SK-N-SH (cell line): ENCODE measurements around the gene MOK. TPM values are rescaled to one million over a fixed set of nuclear protein-coding genes. Genes with fewer than 3 reads are reported as not detected.
"Not testable (repeated sequence)": the region's sequence is repeated elsewhere in the genome, so short reads cannot be mapped to it uniquely, and the experiment has no call there.

Experiments
- CTCF ChIA-PET: fragments of 300-600, 350-600 bp; formaldehyde crosslinking; extraction: SDS; loops from one replicate; lab custom pipeline; 2021; lab: Yijun Ruan, JAX
- POLR2A ChIA-PET: fragments of 350-600 bp; sonication (Branson Sonifier 250); formaldehyde crosslinking; extraction: SDS; loops from one replicate; lab custom pipeline; 2020; ENCODE audit warnings: antibody characterized with exemption, inconsistent platforms; lab: Yijun Ruan, JAX
- DNase-seq: peaks from one replicate; pipeline ENCODE4 v3.0.0; 2012
- H2AFZ ChIP-seq: fragments of 200-600 bp; sonication (generic); 2 replicates; pipeline ENCODE4 v1.8.1; 2016; ENCODE audit warnings: antibody characterized with exemption, mild to moderate bottlenecking, low read depth
- H3F3A ChIP-seq: fragments of 200-600 bp; sonication (generic); replicated peaks from 2 replicates; pipeline ENCODE3; 2016; ENCODE audit warnings: antibody characterized with exemption, mild to moderate bottlenecking; ENCODE audit not compliant: insufficient read depth
- H3K27ac ChIP-seq, 2 experiments: fragments of 200-500 bp in 1 of 2; fragments of 200-600 bp in 1 of 2; sonication (Bioruptor generic) in 1 of 2; sonication (generic), shearing (Covaris generic) in 1 of 2; 2 replicates each; pipeline versions ENCODE4 v1.5.1 to v1.6.1; 2014 to 2016; ENCODE audit warnings: low read depth in 2 of 2, inconsistent platforms in 1 of 2, low read length in 1 of 2, mild to moderate bottlenecking in 1 of 2, mixed read lengths in 1 of 2
- H3K27me3 ChIP-seq: fragments of 200-600 bp; sonication (generic), shearing (Covaris generic); 2 replicates; pipeline ENCODE4 v1.6.1; 2016; ENCODE audit warnings: mixed run types; ENCODE audit not compliant: insufficient read depth
- H3K36me3 ChIP-seq, 2 experiments: fragments of 200-500 bp in 1 of 2; fragments of 200-600 bp in 1 of 2; sonication (Bioruptor generic) in 1 of 2; sonication (generic) in 1 of 2; replicated peaks in 1 of 2; 2 replicates each; pipeline versions ENCODE3 to v1.5.1; 2014 to 2016; ENCODE audit warnings: low read length in 1 of 2, mild to moderate bottlenecking in 1 of 2; ENCODE audit not compliant: insufficient read depth in 2 of 2, control insufficient read depth in 1 of 2
- H3K4me1 ChIP-seq, 2 experiments: fragments of 200-500 bp in 1 of 2; fragments of 200-600 bp in 1 of 2; sonication (Bioruptor generic) in 1 of 2; sonication (generic), shearing (Covaris generic) in 1 of 2; 2 replicates each; pipeline versions ENCODE4 v1.5.1 to v1.6.1; 2014 to 2016; ENCODE audit warnings: low read depth in 1 of 2, low read length in 1 of 2, mixed run types in 1 of 2; ENCODE audit not compliant: insufficient read depth in 2 of 2, control insufficient read depth in 1 of 2
- H3K4me2 ChIP-seq: fragments of 200-600 bp; sonication (generic), shearing (Covaris generic); 2 replicates; pipeline ENCODE4 v1.6.1; 2017; ENCODE audit warnings: mixed run types
- H3K4me3 ChIP-seq, 2 experiments: fragments of 200-500 bp in 1 of 2; fragments of 200-600 bp in 1 of 2; sonication (Bioruptor generic) in 1 of 2; sonication (generic), shearing (Covaris generic) in 1 of 2; 2 replicates each; pipeline versions ENCODE4 v1.5.1 to v1.8.1; 2014 to 2016; ENCODE audit warnings: low read depth in 2 of 2, inconsistent platforms in 1 of 2, low read length in 1 of 2, mild to moderate bottlenecking in 1 of 2, mixed read lengths in 1 of 2, moderate library complexity in 1 of 2
- H3K79me2 ChIP-seq: fragments of 200-600 bp; sonication (generic); 2 replicates; pipeline ENCODE4 v1.8.1; 2017; ENCODE audit warnings: mild to moderate bottlenecking; ENCODE audit not compliant: insufficient read depth
- H3K9ac ChIP-seq: fragments of 200-600 bp; sonication (generic); 2 replicates; pipeline ENCODE4 v1.6.1; 2017; ENCODE audit warnings: mixed run types
- H3K9me2 ChIP-seq: fragments of 200-600 bp; sonication (generic); 2 replicates; pipeline ENCODE4 v1.6.1; 2017; ENCODE audit warnings: mixed run types
- H3K9me3 ChIP-seq: fragments of 200-600 bp; sonication (generic); 2 replicates; pipeline ENCODE4 v1.6.1; 2017; ENCODE audit warnings: mixed run types, mild to moderate bottlenecking, moderate library complexity
- H4K20me1 ChIP-seq: fragments of 200-600 bp; sonication (generic); 2 replicates; pipeline ENCODE4 v1.6.1; 2017; ENCODE audit warnings: mild to moderate bottlenecking, mixed run types; ENCODE audit not compliant: insufficient read depth
- EP300 ChIP-seq, 2 experiments: IDR thresholded peaks; 2 replicates each; pipeline versions ENCODE4 v1.4.0 to v1.6.1; 2012; ENCODE audit warnings: borderline replicate concordance in 1 of 2, low read depth in 1 of 2, low read length in 1 of 2
- EZH2phosphoT487 ChIP-seq: fragments of 200-600 bp; sonication (generic); IDR thresholded peaks from 2 replicates; pipeline ENCODE4 v1.6.1; 2017; ENCODE audit warnings: low read depth, mixed run types, mild to moderate bottlenecking, antibody characterized with exemption, moderate library complexity, borderline replicate concordance
- FOXJ3 ChIP-seq: sonication (generic); formaldehyde crosslinking; IDR thresholded peaks from 2 replicates; pipeline ENCODE4 v1.5.1; 2020; ENCODE audit warnings: mild to moderate bottlenecking, missing genetic modification reagents
- JUND ChIP-seq: IDR thresholded peaks from 2 replicates; pipeline ENCODE4 v1.4.0; 2012
- NFIC ChIP-seq: IDR thresholded peaks from 2 replicates; pipeline ENCODE4 v1.4.0; 2012; ENCODE audit warnings: borderline replicate concordance
- RAD21 ChIP-seq: IDR thresholded peaks from 2 replicates; pipeline ENCODE4 v1.6.1; 2012; ENCODE audit warnings: mild to moderate bottlenecking, low read length
- RCOR1 ChIP-seq: fragments of 150-350 bp; IDR thresholded peaks from 2 replicates; pipeline ENCODE4 v1.6.1; 2017; ENCODE audit warnings: antibody characterized with exemption, low read length
- RFX5 ChIP-seq: IDR thresholded peaks from 2 replicates; pipeline ENCODE4 v1.6.1; 2012; ENCODE audit warnings: mild to moderate bottlenecking, improper control_type of control experiment, low read length
- TEAD4 ChIP-seq: IDR thresholded peaks from 2 replicates; pipeline ENCODE4 v1.4.0; 2012; ENCODE audit warnings: mild to moderate bottlenecking, borderline replicate concordance; ENCODE audit not compliant: insufficient read depth
- WGBS: methylation state at CpG from one replicate; pipeline ENCODE4 v1.1.6; 2017; ENCODE audit warnings: low lambda C conversion rate; 5-methylcytosine and 5-hydroxymethylcytosine counted together
- polyA plus RNA-seq, 3 experiments: library from polyadenylated mRNA; depleted of rRNA; stranded (reverse); fragments of >200 nt; gene quantifications; 2 replicates each; pipeline ENCODE4 v1.2.3, GENCODE V29; 2012
- TF ChIP-seq, protein P1 (sequence below): fragments of 150-350 bp; IDR thresholded peaks from 2 replicates; pipeline ENCODE4 v1.6.1; 2017; ENCODE audit warnings: antibody characterized with exemption, low read length, low read depth, borderline replicate concordance
- TF ChIP-seq, protein P2 (sequence below): IDR thresholded peaks from 2 replicates; pipeline ENCODE4 v1.4.0; 2012; ENCODE audit warnings: low read depth, borderline replicate concordance
- TF ChIP-seq, protein P3 (sequence below): IDR thresholded peaks from 2 replicates; pipeline ENCODE4 v1.4.0; 2012; ENCODE audit warnings: low read depth, borderline replicate concordance
- TF ChIP-seq, protein P4 (sequence below): fragments of 150-350 bp; IDR thresholded peaks from 2 replicates; pipeline ENCODE4 v1.6.1; 2016; ENCODE audit warnings: mild to moderate bottlenecking, low read depth, low read length
- TF ChIP-seq, protein P5 (sequence below): IDR thresholded peaks from 2 replicates; pipeline ENCODE4; 2012

Gene MOK
- polyA plus RNA-seq, 1 of the 3 experiments (the other 2 are of a cell fraction): 13.3 TPM

DNA sequence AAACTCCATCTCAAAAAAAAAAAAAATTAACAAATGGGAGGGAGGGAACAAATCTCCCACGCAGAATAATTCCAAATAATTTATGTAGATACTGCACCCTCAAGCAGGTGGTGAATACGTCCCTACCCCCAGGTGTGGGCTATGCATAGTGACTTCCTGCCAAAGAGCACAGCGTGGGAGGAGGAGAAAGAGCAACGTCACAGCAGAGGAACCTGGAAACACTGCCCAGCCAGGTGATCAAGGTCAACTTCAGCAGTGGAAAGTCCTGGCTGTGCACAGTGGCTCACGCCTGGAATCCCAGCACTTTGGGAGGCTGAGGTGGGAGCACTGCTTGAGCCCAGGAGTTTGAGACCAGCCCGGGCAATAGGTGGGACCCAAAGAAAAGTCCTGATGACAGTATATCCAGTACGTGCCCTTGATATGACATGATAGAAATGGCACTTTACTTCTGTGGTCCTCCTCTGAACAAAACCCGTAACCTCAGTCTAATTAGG is 48.2 kb upstream of the MOK start (continued):
- TF ChIP-seq, protein P1, sequence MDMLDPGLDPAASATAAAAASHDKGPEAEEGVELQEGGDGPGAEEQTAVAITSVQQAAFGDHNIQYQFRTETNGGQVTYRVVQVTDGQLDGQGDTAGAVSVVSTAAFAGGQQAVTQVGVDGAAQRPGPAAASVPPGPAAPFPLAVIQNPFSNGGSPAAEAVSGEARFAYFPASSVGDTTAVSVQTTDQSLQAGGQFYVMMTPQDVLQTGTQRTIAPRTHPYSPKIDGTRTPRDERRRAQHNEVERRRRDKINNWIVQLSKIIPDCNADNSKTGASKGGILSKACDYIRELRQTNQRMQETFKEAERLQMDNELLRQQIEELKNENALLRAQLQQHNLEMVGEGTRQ: no peak
- TF ChIP-seq RAD21: no peak
- no peak for TF ChIP-seq RCOR1
- no peak for TF ChIP-seq RFX5
- TF ChIP-seq TEAD4: no peak

DNA sequence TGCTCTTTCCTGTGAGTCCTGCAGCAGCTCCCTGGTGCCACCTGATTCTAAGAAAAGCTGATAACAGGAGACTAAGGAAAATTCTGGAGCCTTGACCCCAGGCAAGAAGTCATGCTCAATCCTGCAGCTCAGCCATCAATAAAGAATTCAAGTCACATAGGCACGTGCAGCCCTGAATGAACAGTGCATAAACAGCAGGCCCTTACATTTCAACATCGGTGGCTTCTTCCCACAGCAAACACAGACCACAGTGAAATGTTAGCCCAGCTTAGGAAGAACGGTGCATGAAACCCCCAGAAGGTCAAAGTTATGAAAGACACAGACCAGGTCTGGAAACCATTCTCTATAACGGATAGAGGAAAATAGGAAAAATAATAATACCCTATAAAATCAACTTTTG is 47.2 kb upstream of the MOK start:
- no peaks in the 10 kb centered on the region for H3K9me3 ChIP-seq
- no peaks in the 10 kb centered on the region for H3K9me2 ChIP-seq
- H3K79me2 ChIP-seq: no peaks in the 10 kb centered on the region
- CTCF ChIA-PET: interaction anchor here (1.3 kb wide), 1 partner anchor 19 kb away, joined by 3 read pairs; no protein-coding TSS in a partner anchor
- POLR2A ChIA-PET: no interaction called here
- H3K9ac ChIP-seq: no peak overlapping the region
- H3K4me3 ChIP-seq: no peak overlapping the region
- H3K27me3 ChIP-seq: no peaks in the 10 kb centered on the region
- DNase-seq: no peak
- H2AFZ ChIP-seq: no peak overlapping the region
- TF ChIP-seq, protein P2, sequence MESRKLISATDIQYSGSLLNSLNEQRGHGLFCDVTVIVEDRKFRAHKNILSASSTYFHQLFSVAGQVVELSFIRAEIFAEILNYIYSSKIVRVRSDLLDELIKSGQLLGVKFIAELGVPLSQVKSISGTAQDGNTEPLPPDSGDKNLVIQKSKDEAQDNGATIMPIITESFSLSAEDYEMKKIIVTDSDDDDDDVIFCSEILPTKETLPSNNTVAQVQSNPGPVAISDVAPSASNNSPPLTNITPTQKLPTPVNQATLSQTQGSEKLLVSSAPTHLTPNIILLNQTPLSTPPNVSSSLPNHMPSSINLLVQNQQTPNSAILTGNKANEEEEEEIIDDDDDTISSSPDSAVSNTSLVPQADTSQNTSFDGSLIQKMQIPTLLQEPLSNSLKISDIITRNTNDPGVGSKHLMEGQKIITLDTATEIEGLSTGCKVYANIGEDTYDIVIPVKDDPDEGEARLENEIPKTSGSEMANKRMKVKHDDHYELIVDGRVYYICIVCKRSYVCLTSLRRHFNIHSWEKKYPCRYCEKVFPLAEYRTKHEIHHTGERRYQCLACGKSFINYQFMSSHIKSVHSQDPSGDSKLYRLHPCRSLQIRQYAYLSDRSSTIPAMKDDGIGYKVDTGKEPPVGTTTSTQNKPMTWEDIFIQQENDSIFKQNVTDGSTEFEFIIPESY: no peak
- no peak for TF ChIP-seq TEAD4
- no peak for TF ChIP-seq NFIC
- no peak for TF ChIP-seq EZH2phosphoT487
- no peak for TF ChIP-seq EP300 (IDR thresholded peaks at IDR 0.05; ENCODE audit: borderline replicate concordance in 1 of 2, low read depth in 1 of 2, low read length in 1 of 2)
- TF ChIP-seq, protein P1: no peak
- TF ChIP-seq JUND: no peak
- TF ChIP-seq, protein P3, sequence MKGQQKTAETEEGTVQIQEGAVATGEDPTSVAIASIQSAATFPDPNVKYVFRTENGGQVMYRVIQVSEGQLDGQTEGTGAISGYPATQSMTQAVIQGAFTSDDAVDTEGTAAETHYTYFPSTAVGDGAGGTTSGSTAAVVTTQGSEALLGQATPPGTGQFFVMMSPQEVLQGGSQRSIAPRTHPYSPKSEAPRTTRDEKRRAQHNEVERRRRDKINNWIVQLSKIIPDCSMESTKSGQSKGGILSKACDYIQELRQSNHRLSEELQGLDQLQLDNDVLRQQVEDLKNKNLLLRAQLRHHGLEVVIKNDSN: no peak
- TF ChIP-seq, protein P4, sequence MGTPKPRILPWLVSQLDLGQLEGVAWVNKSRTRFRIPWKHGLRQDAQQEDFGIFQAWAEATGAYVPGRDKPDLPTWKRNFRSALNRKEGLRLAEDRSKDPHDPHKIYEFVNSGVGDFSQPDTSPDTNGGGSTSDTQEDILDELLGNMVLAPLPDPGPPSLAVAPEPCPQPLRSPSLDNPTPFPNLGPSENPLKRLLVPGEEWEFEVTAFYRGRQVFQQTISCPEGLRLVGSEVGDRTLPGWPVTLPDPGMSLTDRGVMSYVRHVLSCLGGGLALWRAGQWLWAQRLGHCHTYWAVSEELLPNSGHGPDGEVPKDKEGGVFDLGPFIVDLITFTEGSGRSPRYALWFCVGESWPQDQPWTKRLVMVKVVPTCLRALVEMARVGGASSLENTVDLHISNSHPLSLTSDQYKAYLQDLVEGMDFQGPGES: no peak
- TF ChIP-seq, protein P5, sequence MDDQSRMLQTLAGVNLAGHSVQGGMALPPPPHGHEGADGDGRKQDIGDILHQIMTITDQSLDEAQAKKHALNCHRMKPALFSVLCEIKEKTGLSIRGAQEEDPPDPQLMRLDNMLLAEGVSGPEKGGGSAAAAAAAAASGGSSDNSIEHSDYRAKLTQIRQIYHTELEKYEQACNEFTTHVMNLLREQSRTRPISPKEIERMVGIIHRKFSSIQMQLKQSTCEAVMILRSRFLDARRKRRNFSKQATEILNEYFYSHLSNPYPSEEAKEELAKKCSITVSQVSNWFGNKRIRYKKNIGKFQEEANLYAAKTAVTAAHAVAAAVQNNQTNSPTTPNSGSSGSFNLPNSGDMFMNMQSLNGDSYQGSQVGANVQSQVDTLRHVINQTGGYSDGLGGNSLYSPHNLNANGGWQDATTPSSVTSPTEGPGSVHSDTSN: no peak
- TF ChIP-seq FOXJ3 (CRISPR knock-in tag): no peak
- TF ChIP-seq, all 33 proteins: peak for 0
- Histone ChIP-seq H3K4me1 (no peaks in the 10 kb centered on the region), H3K27ac (no peak overlapping the region), H3F3A (no peaks in the 10 kb centered on the region), H4K20me1 (no peaks in the 10 kb centered on the region), H3K4me2 (no peak overlapping the region), H3K36me3 (peaks cover 38 to 39% of the 10 kb centered on the region in 2 experiments)
- WGBS: 97% methylated on average over 4 of the region's 4 CpGs

DNA sequence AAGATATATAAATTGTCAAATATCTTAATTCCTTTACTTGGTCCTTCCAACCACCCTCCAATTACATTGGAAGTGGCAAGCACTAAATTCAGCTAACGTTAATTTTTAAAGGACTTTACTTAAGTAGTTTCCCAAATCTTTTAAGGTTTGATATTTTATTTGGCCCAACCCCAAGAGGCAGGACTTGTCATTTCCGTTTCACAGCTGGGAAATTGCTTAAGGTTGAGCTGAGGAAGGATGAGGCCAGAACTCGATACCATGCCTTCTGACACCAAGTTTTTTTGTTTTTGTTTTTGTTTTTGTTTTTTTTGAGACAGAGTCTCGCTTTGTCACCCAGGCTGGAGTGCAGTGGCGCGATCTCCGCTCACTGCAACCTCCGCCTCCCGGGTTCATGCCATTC is 46.6 kb upstream of the MOK start:
- H4K20me1 ChIP-seq, H3K27ac ChIP-seq, H3K79me2 ChIP-seq, H2AFZ ChIP-seq, H3K9ac ChIP-seq, H3K27me3 ChIP-seq, H3K4me3 ChIP-seq, POLR2A ChIA-PET, H3F3A ChIP-seq, H3K9me3 ChIP-seq, H3K9me2 ChIP-seq, H3K4me2 ChIP-seq, DNase-seq, H3K4me1 ChIP-seq: not testable (repeated sequence)
- WGBS: 96% methylated on average over 9 of the region's 9 CpGs
- H3K36me3 ChIP-seq: peaks cover 36 to 41% of the 10 kb centered on the region in 2 experiments
- CTCF ChIA-PET: interaction anchor here (1.3 kb wide), 1 partner anchor 19 kb away, joined by 3 read pairs; no protein-coding TSS in a partner anchor
